ENCODE measurements around the gene MYDGF.

Gene MYDGF

DNA sequence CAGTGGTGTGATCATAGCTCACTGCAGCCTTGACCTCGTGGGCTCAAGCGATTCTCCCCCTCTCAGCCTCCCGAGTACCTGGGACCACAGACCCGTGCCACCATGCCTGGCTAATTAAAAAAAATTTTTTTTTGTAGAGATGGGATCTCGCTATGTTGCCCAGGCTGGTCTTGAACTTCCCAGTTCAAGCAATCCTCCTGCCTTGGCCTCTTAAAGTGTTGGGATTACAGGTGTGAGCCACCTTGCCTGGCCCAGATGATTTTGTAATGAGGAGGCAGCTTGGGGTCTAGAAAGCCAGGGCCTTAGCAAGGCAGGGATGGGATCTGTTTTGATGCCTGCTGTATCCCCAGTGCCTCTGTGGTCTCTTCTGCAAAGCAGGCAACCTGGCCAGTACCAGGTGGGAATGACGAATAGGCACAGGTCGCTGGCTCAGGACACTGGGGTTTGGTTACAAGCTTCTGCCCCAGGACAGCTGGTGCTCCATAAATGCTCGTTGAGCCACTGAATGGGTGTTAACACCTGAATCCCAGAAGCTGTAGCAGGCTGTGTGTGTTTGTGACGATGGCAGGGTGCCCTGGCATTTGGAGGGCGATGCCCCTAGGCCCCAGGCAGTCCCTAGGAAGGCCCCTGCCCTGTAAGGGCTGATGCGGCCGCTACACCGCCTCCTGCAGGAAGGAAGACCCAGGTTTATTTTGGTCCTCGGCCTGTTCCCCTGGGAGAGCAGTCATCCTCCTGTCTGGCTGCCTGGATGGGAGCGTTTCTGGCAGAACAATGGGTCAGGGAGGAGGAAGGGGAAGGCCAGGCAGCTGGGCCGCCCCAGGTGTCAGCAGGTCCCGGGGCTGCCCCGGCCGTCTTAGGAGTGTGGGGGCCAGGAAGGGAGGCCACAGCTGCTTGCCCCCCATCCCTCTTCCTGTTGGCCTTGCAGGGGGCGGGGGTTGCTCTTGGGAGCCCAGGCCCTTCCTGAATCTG is 22.2 kb downstream of the MYDGF start:
- in situ Hi-C loops (cut with MboI; ENCODE audit: low sequenced_read_pairs): no loop called here

DNA sequence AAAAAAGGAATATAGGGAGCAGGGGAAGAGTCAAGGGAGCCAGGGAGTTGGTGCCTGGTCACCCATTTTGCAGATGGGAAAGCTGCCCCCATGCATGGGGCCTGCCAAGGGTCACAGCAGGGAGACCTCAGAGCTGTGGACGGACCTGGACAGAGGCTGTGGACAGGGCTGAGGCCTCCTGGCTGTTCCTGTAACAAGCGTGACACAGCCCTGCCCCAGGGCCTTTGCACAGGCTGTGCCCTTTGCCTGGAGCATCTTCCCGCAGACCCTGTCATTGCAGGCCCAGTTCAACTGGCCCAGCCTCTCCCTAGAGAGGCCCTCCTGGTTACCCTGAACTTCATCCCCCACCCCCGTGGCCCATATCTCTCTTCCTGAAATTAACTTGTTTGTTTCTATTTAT is 24.4 kb downstream of the MYDGF start:
- in situ Hi-C loops (cut with MboI; ENCODE audit: low sequenced_read_pairs): no loop called here

DNA sequence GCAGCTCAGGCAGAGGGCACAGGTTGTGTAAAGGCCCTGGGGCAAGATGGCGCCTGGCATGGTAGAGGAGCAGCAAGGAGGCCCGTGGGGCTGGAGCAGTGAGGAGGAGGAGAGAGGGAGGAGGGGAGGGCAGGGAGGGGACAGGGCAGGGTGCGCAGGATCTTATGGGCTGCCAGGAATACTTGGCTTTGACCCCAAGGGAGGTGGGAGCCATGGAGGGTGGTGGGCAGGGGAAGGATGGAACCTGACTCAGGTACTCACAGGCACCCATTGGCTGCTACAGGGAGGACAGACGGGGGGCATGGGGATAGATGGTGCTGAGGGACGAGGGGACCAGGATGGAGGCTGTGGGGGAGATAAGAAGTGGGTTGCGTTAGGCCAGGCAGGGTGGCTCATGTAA is 27.5 kb downstream of the MYDGF start:
- in situ Hi-C loops (cut with MboI; ENCODE audit: low sequenced_read_pairs): no loop called here

DNA sequence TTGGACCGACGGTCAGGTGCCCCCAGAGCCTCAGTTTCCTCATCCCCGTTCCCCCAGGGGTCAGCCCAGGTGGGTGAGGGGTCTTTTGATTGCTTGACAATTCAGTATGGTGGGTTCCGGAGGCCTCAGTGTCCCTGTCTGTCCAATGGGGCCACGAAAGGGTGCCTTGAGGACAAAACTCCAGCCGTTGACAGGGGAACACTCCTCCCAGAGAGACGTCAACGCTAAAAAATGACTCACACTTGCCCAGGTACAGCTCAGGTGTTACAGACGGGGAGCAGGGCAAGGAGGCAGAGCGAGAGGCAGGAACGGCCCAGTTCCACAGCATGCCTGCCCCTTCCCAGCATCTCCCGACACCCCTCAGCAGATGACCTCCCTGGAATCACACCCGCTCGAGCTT is 29.0 kb downstream of the MYDGF start:
- in situ Hi-C loops (cut with MboI; ENCODE audit: low sequenced_read_pairs): no loop called here

DNA sequence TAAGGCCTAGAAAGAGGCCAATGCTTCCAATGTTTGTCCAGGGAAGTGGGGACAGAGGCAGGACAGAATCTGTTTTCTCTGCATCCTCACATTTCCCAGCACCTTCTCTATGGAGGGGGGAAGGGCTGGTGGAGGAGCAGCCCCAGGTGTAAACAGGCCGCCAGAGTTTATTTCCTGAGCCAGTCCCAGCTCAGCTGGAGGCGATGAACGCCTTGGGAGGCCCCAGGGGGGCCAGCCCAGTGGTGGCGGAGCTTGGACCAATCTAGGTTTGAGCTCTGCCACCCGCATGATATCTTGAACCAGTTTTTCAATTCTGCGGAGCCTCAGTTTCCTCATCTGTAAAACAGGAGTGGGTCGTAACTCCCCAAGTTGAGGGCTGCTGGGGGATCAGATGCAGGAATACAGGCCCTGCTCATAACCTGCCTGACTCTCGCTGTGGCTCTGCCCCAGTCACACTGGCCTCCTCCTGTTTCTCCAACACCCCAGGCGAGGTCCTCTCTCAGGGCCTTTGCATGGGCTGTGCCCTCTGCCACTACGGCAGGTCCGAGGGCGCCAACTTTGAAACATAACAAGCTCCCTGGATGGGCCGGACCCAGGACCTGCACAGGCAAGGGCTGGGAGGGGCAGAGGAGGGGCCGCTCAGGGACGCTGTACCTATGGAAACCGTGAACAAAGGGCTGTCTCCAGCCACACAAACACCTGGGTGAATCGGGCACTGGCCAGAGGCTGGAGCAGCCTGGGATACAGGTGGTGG is 29.7 kb downstream of the MYDGF start:
- in situ Hi-C loops (cut with MboI; ENCODE audit: low sequenced_read_pairs): no loop called here

DNA sequence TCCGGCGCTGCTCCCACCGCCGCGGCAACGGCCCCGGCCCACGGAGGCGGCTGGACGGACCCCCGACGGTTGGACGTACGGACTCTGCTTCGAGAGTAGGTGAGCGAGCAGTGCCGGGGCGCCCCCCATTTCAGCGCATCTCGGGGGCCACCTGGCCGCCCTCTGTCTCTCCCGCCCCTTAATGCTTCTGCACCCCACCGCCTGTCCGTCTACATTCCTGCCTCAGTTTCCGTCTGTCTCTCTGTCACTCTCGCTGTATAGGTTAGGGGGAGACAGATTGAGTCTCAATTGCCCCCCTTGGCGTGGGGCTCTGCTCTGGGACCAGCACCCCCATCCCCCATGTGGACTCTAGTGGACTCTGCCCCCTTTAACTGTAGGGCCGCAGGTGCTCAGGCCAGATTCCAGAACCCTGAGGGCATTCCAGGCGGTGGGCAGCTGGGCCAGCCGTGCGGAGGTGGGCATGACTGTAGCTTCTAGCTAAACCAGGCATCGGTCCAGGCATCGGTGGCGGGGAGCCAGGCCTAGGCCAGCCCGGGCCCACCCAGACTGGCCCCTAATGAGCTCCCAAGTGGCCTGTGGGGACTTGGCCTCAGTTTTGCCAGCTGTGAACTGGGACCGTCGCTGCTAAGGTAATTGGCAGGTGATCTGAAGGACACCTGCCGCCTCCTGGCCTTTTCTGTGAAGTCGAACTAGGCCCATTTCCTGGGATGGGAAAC is 30.5 kb downstream of the MYDGF start:
- in situ Hi-C loops (cut with MboI; ENCODE audit: low sequenced_read_pairs): no loop called here

DNA sequence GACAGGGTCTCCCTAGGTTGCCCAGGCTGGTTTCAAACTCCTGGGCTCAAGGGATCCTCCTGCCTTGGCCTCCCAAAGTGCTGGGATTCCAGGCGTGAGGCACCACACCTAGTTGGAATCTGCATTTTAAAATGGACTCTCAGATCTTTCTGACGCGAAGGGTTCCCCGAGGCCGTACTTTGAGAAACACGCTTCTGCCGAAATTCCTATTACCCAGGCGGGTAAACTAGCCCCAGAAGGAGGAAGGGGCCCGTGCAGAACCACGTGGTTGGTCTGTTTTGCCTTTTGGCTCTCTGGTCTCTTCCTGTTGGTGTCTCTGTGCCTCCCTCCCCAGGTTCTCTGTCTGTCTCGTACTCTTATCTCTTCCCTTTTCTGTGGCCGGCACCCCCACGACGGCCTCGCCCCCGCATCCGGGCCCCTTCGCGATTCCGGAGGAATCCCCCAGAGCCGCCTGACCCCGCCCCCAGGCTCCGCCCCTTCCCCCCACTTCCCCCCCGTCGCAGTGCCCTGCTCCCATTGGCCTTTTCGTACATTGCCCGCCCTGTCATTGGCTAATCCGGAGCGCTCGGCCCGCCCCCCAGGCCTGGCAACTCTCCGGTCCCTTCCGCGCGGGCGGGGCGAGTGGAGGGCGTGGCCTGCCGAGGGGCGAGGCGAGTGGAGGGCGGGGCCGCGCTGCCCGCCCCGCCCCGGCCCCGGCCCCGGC is 31.2 kb downstream of the MYDGF start, which contains the start of gene TNFAIP8L1:
TNFAIP8L1 (plus strand) TSS at position 689 of the 703 bp plus-strand sequence. CDS start 12,354 bp downstream, outside the sequence.
- in situ Hi-C loops (cut with MboI; ENCODE audit: low sequenced_read_pairs): no loop called here

DNA sequence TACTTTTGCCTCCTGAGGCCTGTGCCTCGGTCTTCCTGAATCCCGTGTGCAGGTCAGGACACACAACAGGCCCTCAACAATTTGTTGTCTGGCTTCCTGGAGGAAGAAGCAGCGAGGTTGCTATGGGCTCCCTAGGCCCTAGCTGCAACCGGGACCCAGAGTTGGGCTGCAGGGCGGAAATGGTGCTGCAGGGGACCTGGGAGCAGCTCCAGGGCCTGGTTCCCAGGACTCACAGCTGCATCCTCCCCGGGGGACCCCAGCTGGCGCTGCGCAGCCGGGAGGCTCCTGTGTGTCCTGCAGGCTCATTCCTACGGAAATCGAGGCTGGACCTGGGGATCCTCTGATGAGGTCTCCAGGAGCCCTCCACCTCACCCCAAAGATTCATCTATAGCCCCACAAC is 31.8 kb downstream of the MYDGF start:
- in situ Hi-C loops (cut with MboI; ENCODE audit: low sequenced_read_pairs): no loop called here

DNA sequence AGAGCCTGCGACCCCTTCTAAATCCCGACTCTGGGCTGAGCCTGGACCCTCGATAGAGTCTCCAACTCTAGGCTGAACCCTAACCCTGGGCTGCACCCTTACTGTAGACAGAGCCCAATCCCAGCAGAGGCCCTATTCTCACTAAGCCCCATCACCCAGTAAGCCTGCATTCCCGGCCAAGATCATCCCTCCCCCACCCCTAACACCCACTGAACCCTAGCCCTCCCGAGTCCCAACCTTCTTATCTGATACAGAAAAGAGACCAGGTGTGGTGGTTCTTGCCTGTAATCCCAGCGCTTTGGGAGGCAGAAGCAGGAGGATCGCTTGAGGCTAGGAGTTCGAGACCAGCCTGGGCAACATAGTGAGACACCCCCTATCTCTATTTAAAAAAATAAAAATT is 33.4 kb downstream of the MYDGF start:
- in situ Hi-C loops (cut with MboI; ENCODE audit: low sequenced_read_pairs): no loop called here

DNA sequence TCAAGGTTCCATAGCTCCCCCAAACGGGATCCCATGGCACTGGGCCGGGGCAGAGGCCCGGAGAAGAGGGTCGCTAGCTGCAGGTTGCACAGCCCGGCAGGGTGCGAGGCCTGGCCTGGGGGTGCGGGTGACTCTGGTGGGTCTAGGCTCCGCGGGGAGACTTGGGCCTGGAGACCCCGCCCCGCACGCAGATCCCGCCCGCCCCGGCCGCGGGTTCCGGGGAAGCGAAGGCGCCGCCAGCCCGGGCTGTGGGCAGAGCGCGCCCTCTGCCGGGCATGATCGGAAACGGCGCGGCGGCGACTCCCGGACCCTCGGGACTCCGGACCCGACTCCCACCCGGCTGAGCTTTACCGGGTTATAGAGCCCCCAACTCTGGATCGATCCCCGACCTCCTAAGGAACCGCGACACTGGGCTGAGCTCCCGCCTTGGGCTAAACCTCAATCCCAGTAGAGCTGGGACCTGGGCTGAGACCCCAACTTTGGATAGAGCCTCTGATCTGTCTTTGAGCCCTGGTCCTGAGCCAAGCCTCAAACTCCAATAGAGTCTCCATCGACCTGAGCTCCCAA is 33.9 kb downstream of the MYDGF start:
- in situ Hi-C loops (cut with MboI; ENCODE audit: low sequenced_read_pairs): no loop called here

DNA sequence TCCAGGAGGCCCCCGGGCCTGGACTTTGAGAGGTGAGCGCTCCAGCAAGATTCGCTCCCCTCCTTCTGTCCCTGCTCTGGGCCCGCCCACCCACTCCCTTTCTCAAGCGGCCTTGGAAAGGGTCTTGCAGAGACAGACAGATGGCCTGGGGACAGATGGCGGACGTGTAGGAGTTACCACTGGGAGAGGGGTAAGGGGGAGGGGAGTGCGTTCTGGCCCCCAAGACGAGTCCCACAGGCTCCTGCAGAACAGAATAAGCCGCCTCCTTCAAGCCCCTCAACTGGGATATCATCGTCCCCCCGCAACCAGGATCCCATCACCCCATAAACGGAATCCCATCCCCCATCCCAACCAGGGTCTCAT is 34.4 kb downstream of the MYDGF start:
- in situ Hi-C loops (cut with MboI; ENCODE audit: low sequenced_read_pairs): no loop called here

DNA sequence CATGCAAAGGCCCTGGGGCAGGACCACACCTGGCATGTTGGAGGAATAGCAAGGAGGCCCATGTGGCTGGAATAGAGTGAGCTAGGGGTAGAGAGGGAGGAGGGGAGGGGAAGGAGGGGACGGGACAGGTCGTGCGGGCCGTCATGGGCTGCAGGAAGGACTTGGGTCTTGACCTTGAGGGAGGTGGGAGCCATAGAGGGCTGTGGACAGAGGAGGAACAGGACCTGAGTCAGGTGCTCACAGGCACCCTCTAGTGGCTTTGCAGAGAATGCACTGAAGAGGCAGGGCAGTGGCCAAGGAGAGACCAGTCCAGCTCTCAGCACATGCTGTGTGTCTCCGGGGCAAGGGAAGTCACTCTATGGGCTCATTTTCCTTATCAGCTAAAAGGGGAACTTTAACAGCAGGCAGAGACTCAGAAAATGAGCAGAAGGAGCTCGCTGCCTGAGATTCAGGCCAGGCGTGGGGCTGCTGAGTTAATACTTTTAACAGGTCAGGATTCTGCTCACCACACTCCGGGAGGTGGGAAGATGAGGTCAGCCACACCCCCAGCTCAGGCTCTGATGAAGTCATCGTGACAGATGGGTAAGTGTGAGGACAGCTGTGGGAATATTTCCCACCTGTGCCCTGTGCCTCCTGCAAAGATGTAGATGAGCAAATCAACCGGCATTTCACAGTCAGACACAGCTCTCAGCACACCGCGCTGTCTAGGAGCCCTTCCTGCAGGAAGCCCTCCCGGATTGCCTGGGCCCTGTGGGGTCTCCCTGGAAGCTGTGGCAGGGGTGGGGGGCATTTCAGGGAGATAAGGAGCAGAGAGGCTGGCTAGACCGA is 36.8 kb downstream of the MYDGF start:
- in situ Hi-C loops (cut with MboI; ENCODE audit: low sequenced_read_pairs): loop anchor here (5.0 kb wide), 1 partner anchor 56 kb away; no protein-coding TSS in a partner anchor

DNA sequence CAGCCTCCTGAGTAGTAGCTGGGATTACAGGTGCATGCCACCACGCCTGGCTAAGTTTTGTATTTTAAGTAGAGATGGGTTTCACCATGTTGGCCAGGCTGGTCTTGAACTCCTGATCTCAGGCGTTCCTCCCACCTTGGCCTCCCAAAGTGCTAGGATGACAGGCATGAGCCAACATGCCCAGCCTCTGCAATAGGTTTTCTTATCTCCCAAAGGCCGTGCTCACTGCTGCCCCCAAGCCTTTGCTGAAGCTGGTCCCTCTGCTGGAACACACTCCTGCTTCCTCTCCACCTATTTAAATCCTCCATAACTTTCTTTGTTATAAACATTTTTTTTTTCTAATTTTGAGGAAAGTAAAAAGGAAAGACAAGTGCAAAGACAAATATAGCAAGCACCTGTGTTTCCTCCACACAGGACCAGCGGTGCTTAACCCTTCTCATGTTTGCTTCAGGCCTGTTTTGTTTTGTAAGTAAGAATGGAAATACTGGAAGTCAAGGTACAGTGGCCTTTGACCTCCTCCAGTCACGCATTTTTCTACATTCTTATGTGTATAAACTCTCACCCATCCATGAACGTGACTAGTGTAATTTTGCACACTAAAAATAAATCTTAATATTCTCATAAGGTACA is 45.3 kb downstream of the MYDGF start:
- in situ Hi-C loops (cut with MboI; ENCODE audit: low sequenced_read_pairs): no loop called here

DNA sequence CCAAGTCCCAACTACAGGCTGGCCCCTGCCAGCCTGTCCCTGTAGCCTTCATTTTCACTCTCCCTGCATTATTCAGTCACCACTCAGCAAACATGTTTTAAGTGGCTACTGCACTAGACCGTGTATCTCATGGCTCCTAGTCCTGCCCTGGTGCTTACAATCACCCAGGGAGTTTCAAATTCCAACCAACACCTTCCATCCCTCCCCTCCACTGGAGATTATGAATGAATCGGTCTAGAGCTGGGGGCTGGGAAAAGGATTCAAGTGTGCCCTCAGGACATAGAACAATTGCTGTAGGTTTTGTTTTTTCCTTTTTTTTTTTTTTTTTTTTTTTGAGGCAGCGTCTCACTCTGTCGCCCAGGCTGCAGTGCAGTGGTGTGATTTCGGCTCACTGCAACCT is 45.8 kb downstream of the MYDGF start:
- in situ Hi-C loops (cut with MboI; ENCODE audit: low sequenced_read_pairs): no loop called here

DNA sequence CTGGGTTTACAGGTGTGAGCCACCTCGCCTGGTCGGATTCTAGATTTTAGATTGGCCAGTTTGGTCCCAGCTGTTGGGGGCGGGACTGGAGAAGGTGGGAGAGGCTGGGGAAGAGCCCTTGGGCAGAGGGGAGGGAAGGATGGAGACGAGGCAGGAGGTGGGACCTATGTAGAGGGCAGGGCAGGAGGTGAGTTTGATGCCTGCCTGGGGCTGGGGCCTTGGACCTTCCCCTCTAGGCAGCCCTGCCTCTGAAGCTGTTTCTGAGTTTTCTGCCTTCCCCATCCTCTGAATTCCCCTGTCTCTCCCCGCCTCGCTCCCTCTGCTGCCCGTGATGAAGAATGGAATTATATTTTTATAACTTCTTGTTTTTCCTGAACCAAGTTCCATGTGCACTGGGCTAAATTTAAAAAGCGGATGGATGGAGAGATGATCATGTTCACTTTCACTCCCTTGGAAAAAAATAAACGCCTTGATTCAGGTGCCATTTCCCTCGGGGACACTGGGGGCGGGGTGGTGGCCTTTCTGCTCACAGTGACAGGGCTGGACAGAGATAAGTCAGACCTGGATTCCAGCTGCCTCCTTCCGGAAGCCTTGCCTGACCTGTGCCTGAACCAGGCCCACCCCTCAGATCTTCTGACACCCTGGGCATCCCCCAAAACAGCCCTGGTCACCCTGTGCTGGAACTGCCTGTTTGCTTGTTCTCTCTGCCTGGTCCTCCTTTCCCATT is 47.3 kb downstream of the MYDGF start:
- in situ Hi-C loops (cut with MboI; ENCODE audit: low sequenced_read_pairs): no loop called here

DNA sequence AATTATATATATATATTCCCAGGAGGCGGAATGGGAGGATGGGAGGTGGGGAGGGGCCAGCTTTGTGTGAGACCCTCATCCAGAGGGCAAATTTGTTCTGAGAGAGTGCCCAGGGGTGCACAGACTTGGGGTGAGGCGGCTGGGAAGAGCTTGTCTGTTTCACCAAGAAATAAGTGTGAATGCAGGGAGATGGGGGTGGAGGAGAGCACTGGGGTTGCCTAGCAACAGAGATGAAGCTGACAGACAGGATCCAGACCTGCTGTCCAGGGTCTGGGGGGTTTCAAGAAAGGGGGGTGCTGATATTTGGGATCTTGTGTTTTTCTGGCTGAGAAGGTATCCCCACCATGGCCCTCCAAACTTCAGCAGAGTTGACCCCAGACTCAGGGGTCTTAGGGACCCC is 49.5 kb downstream of the MYDGF start:
- in situ Hi-C loops (cut with MboI; ENCODE audit: low sequenced_read_pairs): no loop called here

DNA sequence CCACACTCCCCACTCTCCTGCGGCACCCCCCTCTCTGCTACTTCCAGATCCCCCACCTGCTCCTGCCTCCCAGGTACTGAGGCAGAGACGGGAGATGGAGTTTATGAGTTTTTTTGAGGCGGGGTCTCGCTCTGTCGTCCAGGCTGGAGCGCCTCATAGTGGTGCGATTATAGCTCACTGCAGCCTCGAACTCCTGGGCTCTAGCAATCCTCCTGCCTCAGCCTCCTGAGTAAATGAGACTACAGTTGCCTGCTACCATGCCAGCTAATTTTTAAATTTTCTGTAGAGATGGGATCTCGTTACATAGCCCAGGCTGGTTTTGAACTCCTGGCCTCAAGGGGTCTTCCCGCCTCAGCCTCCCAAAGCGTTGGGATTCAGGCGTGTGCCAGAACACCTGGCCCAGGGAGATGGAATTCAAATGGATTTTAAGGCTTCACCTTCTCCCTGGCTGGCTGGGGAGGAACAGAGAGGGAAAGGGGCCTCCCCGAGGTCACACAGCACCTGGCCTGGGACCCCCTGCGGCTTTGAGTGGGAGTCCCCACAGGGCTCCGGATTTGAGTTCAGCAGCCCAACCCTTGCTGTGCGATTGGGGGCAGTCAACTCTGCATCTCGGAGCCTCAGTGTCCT is 50.4 kb downstream of the MYDGF start:
- in situ Hi-C loops (cut with MboI; ENCODE audit: low sequenced_read_pairs): no loop called here

DNA sequence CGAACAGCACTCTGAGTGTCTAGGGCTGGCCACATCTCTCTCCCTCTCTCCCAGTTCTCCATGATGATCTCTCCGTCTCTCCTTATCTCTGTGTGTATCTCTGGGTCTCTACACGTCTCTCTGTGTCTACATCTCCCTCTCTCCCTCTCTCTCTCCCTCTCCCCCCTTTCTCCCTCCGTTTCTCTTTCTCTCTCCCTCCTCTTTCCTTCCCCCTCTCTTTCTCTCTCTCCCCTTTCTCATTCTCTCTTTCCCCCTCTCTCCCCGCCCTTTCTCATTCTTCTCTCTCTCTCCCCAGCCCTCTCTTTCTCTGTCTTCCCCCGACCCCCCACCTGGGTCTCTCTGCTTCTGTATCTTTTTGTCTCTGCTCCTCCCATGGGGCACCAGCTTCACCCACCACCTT is 52.1 kb downstream of the MYDGF start:
- in situ Hi-C loops (cut with MboI; ENCODE audit: low sequenced_read_pairs): no loop called here

All from HL-60/S4 treated with phorbol 12-myristate 13-acetate at 8.2 ng/mL for 4 days and 3 days (cell line).